ENCODE data around the gene SRD5A1. TPM values are rescaled to one million over a fixed set of nuclear protein-coding genes. Genes with fewer than 3 reads are reported as not detected.

Gene SRD5A1
- total RNA-seq, 1 donor from 2014 or later: 9.6 TPM

- intact Hi-C loops (cut with DNase I): no loop called here
Measured at GRCh38 chr5:6601816-6602215, 31.4 kb upstream of the SRD5A1 start.

GRCh38 chr5:6602441-6602840, 30.8 kb upstream of the SRD5A1 start:
- no peak for DNase-seq (ENCODE audit: low spot score)
- intact Hi-C loops (cut with DNase I): no loop called here
- no peak for ATAC-seq

More at GRCh38 chr5:6601816-6602215, 31.4 kb upstream of the SRD5A1 start:
- no peak for ATAC-seq
- DNase-seq (ENCODE audit: low spot score): no peak

- DNase-seq (ENCODE audit: low spot score) (no peak), ATAC-seq (no peak)
- intact Hi-C loops (cut with DNase I): no loop called here
Measured at GRCh38 chr5:6603643-6604042, 29.6 kb upstream of the SRD5A1 start.

- ATAC-seq (no peak), DNase-seq (ENCODE audit: low spot score) (no peak)
- intact Hi-C loops (cut with DNase I): no loop called here
Measured at GRCh38 chr5:6604341-6604740, 28.9 kb upstream of the SRD5A1 start.

- no peak for DNase-seq (ENCODE audit: low spot score)
- no peak for ATAC-seq
- intact Hi-C loops (cut with DNase I): no loop called here
Measured at GRCh38 chr5:6604946-6605345, 28.3 kb upstream of the SRD5A1 start.

GRCh38 chr5:6606884-6607558, 26.2 kb upstream of the SRD5A1 start:
- ATAC-seq (no peak), DNase-seq (ENCODE audit: low spot score) (no peak)
- intact Hi-C loops (cut with DNase I): no loop called here

- DNase-seq (ENCODE audit: low spot score) (no peak), ATAC-seq (no peak)
- intact Hi-C loops (cut with DNase I): no loop called here
Measured at GRCh38 chr5:6607559-6607936, 25.7 kb upstream of the SRD5A1 start.

- intact Hi-C loops (cut with DNase I): no loop called here
- DNase-seq (ENCODE audit: low spot score) (no peak), ATAC-seq (no peak)
Measured at GRCh38 chr5:6608016-6608415, 25.2 kb upstream of the SRD5A1 start.

GRCh38 chr5:6611334-6612256, 21.6 kb upstream of the SRD5A1 start:
- intact Hi-C loops (cut with DNase I): loop anchor here (2.0 kb wide), 1 partner anchor 73 kb away; no protein-coding TSS in a partner anchor

GRCh38 chr5:6615034-6615815, 18.0 kb upstream of the SRD5A1 start:
- intact Hi-C loops (cut with DNase I): no loop called here
- no peak for DNase-seq (ENCODE audit: low spot score)
- ATAC-seq: no peak

More at GRCh38 chr5:6611334-6612256, 21.6 kb upstream of the SRD5A1 start:
- DNase-seq (ENCODE audit: low spot score) (no peak), ATAC-seq (no peak)

GRCh38 chr5:6616632-6617031, 16.6 kb upstream of the SRD5A1 start:
- intact Hi-C loops (cut with DNase I): no loop called here
- no peak for DNase-seq (ENCODE audit: low spot score)
- ATAC-seq: no peak

GRCh38 chr5:6623228-6623627, 10.0 kb upstream of the SRD5A1 start:
- DNase-seq (ENCODE audit: low spot score) (no peak), ATAC-seq (no peak)
- intact Hi-C loops (cut with DNase I): no loop called here

- DNase-seq (ENCODE audit: low spot score): no peak
- intact Hi-C loops (cut with DNase I): no loop called here
- no peak for ATAC-seq
Measured at GRCh38 chr5:6623941-6624340, 9.3 kb upstream of the SRD5A1 start.

- no peak for DNase-seq (ENCODE audit: low spot score)
- intact Hi-C loops (cut with DNase I): no loop called here
Measured at GRCh38 chr5:6626508-6626907, 6.7 kb upstream of the SRD5A1 start.

GRCh38 chr5:6631441-6631840, 1.8 kb upstream of the SRD5A1 start:
- intact Hi-C loops (cut with DNase I): loop anchor here (10.0 kb wide), 2 partner anchors 83 to 113 kb away; partner anchors contain the start of gene TENT4A
- ATAC-seq (no peak), DNase-seq (ENCODE audit: low spot score) (no peak)

More at GRCh38 chr5:6626508-6626907, 6.7 kb upstream of the SRD5A1 start:
- ATAC-seq: no peak

- intact Hi-C loops (cut with DNase I): loop anchor here (10.0 kb wide), 2 partner anchors 82 to 112 kb away; partner anchors contain the start of gene TENT4A
- DNase-seq (ENCODE audit: low spot score) (no peak), ATAC-seq (no peak)
Measured at GRCh38 chr5:6632324-6632887, 834 bp upstream of the SRD5A1 start.

- peak; percentile 69 for DNase-seq (ENCODE audit: low spot score)
- ATAC-seq: peak; percentile 62
- intact Hi-C loops (cut with DNase I): loop anchor here (10.0 kb wide), 2 partner anchors 81 to 111 kb away; partner anchors contain the start of gene TENT4A
Measured at GRCh38 chr5:6633469-6634245, 417 bp downstream of the SRD5A1 start.

- intact Hi-C loops (cut with DNase I): loop anchor here (10.0 kb wide), 2 partner anchors 80 to 110 kb away; partner anchors contain the start of gene TENT4A
- no peak for ATAC-seq
- DNase-seq (ENCODE audit: low spot score): no peak
Measured at GRCh38 chr5:6634306-6634705, 1.1 kb downstream of the SRD5A1 start.

All from sciatic nerve (tissue), 2 donors.